PC-3 (cell line): ENCODE measurements around the gene POMT1. TPM values are rescaled to one million over a fixed set of nuclear protein-coding genes. Genes with fewer than 3 reads are reported as not detected.

Experiments
- ATAC-seq: fragments of 200-7000 bp; cut with Tn5 transposase; 2 replicates; pipeline ENCODE4 v1.9.1; 2020; ENCODE audit warnings: mild to moderate bottlenecking, moderate library complexity
- BruUV-seq: library from RNA; stranded (reverse); fragments of 400-500 nt; replicated peaks from 2 replicates; lab custom pipeline; 2021; lab: Mats Ljungman, UMichigan
- CTCF ChIA-PET: fragments of 300-600 bp; sonication (Branson Sonifier 250); formaldehyde crosslinking; loops from one replicate; lab custom pipeline; 2022; ENCODE audit warnings: antibody characterized with exemption; lab: Charles Lee
- POLR2A ChIA-PET: fragments of 300-600 bp; sonication (Branson Sonifier 250); formaldehyde crosslinking; loops from one replicate; lab custom pipeline; 2022; ENCODE audit warnings: antibody characterized with exemption; ENCODE audit not compliant: unreplicated experiment; lab: Charles Lee
- DNase-seq: peaks from one replicate; pipeline ENCODE4 v3.0.0-alpha.2; 2015
- H2AFZ ChIP-seq: fragments of 300-600 bp; sonication (generic); 2 replicates; pipeline ENCODE4 v1.6.0; 2016; ENCODE audit warnings: antibody characterized with exemption, low read length
- H3F3A ChIP-seq: fragments of 300-600 bp; sonication (generic); one replicate; pipeline ENCODE4 v1.6.0; 2017; ENCODE audit warnings: antibody characterized with exemption, low read length, control low read depth, mild to moderate bottlenecking; ENCODE audit not compliant: unreplicated experiment
- H3K27ac ChIP-seq: fragments of 300-600 bp; sonication (generic); 2 replicates; pipeline ENCODE4 v1.5.1; 2016; ENCODE audit warnings: mild to moderate bottlenecking, low read length
- H3K27me3 ChIP-seq: fragments of 300-600 bp; sonication (generic); 2 replicates; pipeline ENCODE4 v1.6.1; 2016; ENCODE audit warnings: low read length, mixed read lengths
- H3K36me3 ChIP-seq: fragments of 300-600 bp; sonication (generic); 2 replicates; pipeline ENCODE4 v1.6.1; 2016; ENCODE audit warnings: low read depth, mixed run types, low read length, mixed read lengths
- H3K4me1 ChIP-seq: fragments of 300-600 bp; sonication (generic); 2 replicates; pipeline ENCODE4 v1.5.1; 2016; ENCODE audit warnings: low read length; ENCODE audit not compliant: insufficient read depth
- H3K4me2 ChIP-seq: fragments of 300-600 bp; sonication (generic); 2 replicates; pipeline ENCODE4 v1.6.0; 2016; ENCODE audit warnings: low read length
- H3K4me3 ChIP-seq: fragments of 300-600 bp; sonication (generic); 2 replicates; pipeline ENCODE4 v1.5.1; 2016; ENCODE audit warnings: mild to moderate bottlenecking, low read length, mixed read lengths
- H3K79me2 ChIP-seq: fragments of 300-600 bp; sonication (generic); 2 replicates; pipeline ENCODE4 v1.6.1; 2017; ENCODE audit warnings: low read length, mixed read lengths
- H3K9ac ChIP-seq: fragments of 300-600 bp; sonication (generic); 2 replicates; pipeline ENCODE4 v1.6.0; 2016; ENCODE audit warnings: mild to moderate bottlenecking, low read length
- H3K9me2 ChIP-seq: fragments of 300-600 bp; sonication (generic); replicated peaks from 2 replicates; pipeline ENCODE4 v1.6.1; 2016; ENCODE audit warnings: mixed run types, low read length, mixed read lengths
- H3K9me3 ChIP-seq: fragments of 300-600 bp; sonication (generic); 2 replicates; pipeline ENCODE4 v1.6.1; 2016; ENCODE audit warnings: low read length, mixed read lengths
- H4K20me1 ChIP-seq: fragments of 300-600 bp; sonication (generic); 2 replicates; pipeline ENCODE4 v1.6.1; 2016; ENCODE audit warnings: low read length, mixed read lengths
- EZH2 ChIP-seq: fragments of 300-600 bp; sonication (generic); IDR thresholded peaks from one replicate; pipeline ENCODE4 v1.6.1; 2017; ENCODE audit warnings: antibody characterized with exemption, mild to moderate bottlenecking, low read length; ENCODE audit not compliant: unreplicated experiment
- EZH2phosphoT487 ChIP-seq: fragments of 300-600 bp; sonication (generic); IDR thresholded peaks from 2 replicates; pipeline ENCODE4 v1.6.1; 2018; ENCODE audit warnings: mild to moderate bottlenecking, antibody characterized with exemption, low read length, borderline replicate concordance
- intact Hi-C: fragments of 100-400 bp; cut with micrococcal nuclease; formaldehyde crosslinking; loops from 2 replicates; pipeline ENCODE4 v1.9.0; 2023
- total RNA-seq: library from RNA; depleted of rRNA; stranded (reverse); fragments of >200 nt; gene quantifications from 2 replicates; pipeline ENCODE4 v1.2.3, GENCODE V29; 2014
- TF ChIP-seq, protein P1 (sequence below): fragments of 300-600 bp; sonication (generic); conservative IDR thresholded peaks from 2 replicates; pipeline ENCODE4 v1.5.1; 2017; ENCODE audit warnings: antibody characterized with exemption, low read depth, mild to moderate bottlenecking, low read length

POMT1 gene
- total RNA-seq, 1 experiment from 2014 or later, result 24.1 TPM

DNA sequence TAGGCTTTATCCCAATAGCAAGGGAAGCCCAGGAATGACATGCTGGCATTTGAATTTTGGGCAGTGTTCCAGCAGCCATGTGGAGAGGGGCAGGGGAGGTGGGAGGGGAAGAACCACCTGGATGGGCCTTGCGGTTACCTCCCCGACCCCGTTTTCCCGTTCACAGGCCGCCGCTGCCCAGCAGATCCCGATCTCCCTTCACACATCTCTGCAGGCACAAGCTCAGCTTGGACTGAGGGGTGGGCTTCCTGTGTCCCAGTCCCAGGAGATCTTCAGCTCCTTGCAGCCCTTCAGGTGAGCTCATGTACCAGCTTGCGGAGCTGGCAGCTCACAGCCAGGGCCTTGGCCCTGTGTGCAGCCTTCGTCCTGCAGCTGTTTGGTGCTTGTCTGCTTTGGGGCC lies 15.7 kb upstream of the POMT1 start:
- ChIA-PET CTCF (no interaction called here), POLR2A (no interaction called here)
- H3K27ac ChIP-seq, result no peak overlapping the region
- no peak overlapping the region for H3K9ac ChIP-seq
- no peaks in the 10 kb centered on the region for H4K20me1 ChIP-seq
- H3K9me3 ChIP-seq, result no peaks in the 10 kb centered on the region
- no peaks in the 10 kb centered on the region for H3K4me1 ChIP-seq
- DNase-seq, result no peak
- peaks cover 22% of the 10 kb centered on the region; the same call in 1 of the 2 replicates for H3K36me3 ChIP-seq
- no peaks in the 10 kb centered on the region for H3K9me2 ChIP-seq
- H3K79me2 ChIP-seq, result no peaks in the 10 kb centered on the region
- H3K4me2 ChIP-seq, result no peak overlapping the region
- no peaks in the 10 kb centered on the region for H3K27me3 ChIP-seq
- no peak for ATAC-seq
- H3K4me3 ChIP-seq, result no peak overlapping the region
- no TSS peak for BruUV-seq
- H2AFZ ChIP-seq, result no peak overlapping the region
- no peaks in the 10 kb centered on the region for H3F3A ChIP-seq
- intact Hi-C loops, result no loop called here
- TF ChIP-seq EZH2, result no peak
- TF ChIP-seq EZH2phosphoT487, result no peak
- TF ChIP-seq, protein P1, sequence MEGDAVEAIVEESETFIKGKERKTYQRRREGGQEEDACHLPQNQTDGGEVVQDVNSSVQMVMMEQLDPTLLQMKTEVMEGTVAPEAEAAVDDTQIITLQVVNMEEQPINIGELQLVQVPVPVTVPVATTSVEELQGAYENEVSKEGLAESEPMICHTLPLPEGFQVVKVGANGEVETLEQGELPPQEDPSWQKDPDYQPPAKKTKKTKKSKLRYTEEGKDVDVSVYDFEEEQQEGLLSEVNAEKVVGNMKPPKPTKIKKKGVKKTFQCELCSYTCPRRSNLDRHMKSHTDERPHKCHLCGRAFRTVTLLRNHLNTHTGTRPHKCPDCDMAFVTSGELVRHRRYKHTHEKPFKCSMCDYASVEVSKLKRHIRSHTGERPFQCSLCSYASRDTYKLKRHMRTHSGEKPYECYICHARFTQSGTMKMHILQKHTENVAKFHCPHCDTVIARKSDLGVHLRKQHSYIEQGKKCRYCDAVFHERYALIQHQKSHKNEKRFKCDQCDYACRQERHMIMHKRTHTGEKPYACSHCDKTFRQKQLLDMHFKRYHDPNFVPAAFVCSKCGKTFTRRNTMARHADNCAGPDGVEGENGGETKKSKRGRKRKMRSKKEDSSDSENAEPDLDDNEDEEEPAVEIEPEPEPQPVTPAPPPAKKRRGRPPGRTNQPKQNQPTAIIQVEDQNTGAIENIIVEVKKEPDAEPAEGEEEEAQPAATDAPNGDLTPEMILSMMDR, result no peak

DNA sequence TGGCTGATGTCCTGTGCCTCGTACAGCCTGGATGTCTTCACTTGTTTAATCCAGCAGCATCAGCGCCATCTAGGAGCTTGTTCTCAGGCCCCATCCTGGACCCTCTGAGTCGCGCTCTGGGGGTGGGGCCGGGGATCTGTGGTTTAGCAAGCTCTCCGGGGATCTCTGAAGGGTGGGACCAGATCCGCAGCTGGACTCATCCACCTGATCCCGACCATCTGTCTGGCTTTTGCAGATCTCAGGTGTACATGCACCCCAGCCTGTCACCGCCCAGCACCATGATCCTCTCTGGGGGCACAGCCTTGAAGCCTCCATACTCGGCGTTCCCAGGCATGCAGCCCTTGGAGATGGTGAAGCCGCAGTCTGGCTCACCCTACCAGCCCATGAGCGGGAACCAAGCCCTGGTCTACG lies 15.1 kb upstream of the POMT1 start:
- Histone ChIP-seq H3K36me3 (peaks cover 20% of the 10 kb centered on the region; the same call in 1 of the 2 replicates), H3K27me3 (no peaks in the 10 kb centered on the region), H2AFZ (no peak overlapping the region), H3K4me3 (no peak overlapping the region), H3K9me3 (no peaks in the 10 kb centered on the region), H3K9ac (no peak overlapping the region), H3K9me2 (no peaks in the 10 kb centered on the region), H4K20me1 (no peaks in the 10 kb centered on the region), H3K27ac (no peak overlapping the region), H3K4me2 (no peak overlapping the region), H3K4me1 (no peaks in the 10 kb centered on the region), H3K79me2 (no peaks in the 10 kb centered on the region), H3F3A (no peaks in the 10 kb centered on the region)
- ChIA-PET POLR2A (no interaction called here), CTCF (no interaction called here)
- ATAC-seq, result no peak
- no TSS peak for BruUV-seq
- TF ChIP-seq EZH2 (no peak), EZH2phosphoT487 (no peak)
- TF ChIP-seq, protein P1, result no peak
- DNase-seq, result no peak
- intact Hi-C loops, result no loop called here

DNA sequence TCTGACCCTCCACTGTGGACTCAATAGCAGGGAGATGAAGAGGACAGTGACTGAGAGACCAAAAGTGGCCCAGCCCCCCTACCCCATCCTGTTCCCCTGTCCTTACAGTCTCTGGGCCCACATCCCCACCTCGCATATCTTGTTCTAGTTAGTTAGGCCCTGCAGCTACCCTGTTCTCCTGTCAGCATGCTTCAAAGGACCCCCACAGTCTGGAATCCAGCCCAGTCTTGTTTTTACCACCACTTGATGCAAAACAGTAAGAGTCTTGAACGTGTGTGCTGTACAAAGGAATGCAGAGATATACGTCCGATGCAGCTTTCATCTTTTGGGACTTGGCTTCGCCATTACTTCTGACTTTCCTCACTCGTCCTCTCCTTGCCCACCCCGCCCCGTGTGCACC lies 12.2 kb upstream of the POMT1 start:
- DNase-seq, result no peak
- ATAC-seq, result no peak
- H3K79me2 ChIP-seq, result no peaks in the 10 kb centered on the region
- no peak overlapping the region for H3K9ac ChIP-seq
- ChIA-PET POLR2A (no interaction called here), CTCF (no interaction called here)
- H3K9me3 ChIP-seq, result no peaks in the 10 kb centered on the region
- TF ChIP-seq, protein P1, result no peak
- TF ChIP-seq EZH2 (no peak), EZH2phosphoT487 (no peak)
- no peak overlapping the region for H3K4me3 ChIP-seq
- intact Hi-C loops, result no loop called here
- no peak overlapping the region for H3K27ac ChIP-seq
- H4K20me1 ChIP-seq, result no peaks in the 10 kb centered on the region
- H3K9me2 ChIP-seq, result no peaks in the 10 kb centered on the region
- H3K4me2 ChIP-seq, result no peak overlapping the region
- no peaks in the 10 kb centered on the region for H3F3A ChIP-seq
- H2AFZ ChIP-seq, result no peak overlapping the region
- no peaks in the 10 kb centered on the region for H3K27me3 ChIP-seq
- no peaks in the 10 kb centered on the region for H3K4me1 ChIP-seq
- H3K36me3 ChIP-seq, result peaks cover 16% of the 10 kb centered on the region
- no TSS peak for BruUV-seq
